Ectodermal cell (in vitro differentiated cells): Measurements from ENCODE around the gene PDE6B.
"Not testable (repeated sequence)": the region's sequence is repeated elsewhere in the genome, so short reads cannot be mapped to it uniquely, and the experiment has no call there.

Source experiments
- H3K27ac ChIP-seq: 2 replicates; pipeline ENCODE4 v1.7.0; 2013; ENCODE audit warnings: mild to moderate bottlenecking, low read depth, low read length; ENCODE audit not compliant: insufficient read depth, poor library complexity, severe bottlenecking
- H3K27me3 ChIP-seq: 2 replicates; pipeline ENCODE4 v1.7.0; 2013; ENCODE audit warnings: mild to moderate bottlenecking, low read length; ENCODE audit not compliant: insufficient read depth, control insufficient read depth, poor library complexity, severe bottlenecking
- H3K36me3 ChIP-seq: one replicate; pipeline ENCODE4 v1.7.0; 2013; ENCODE audit warnings: low read length; ENCODE audit not compliant: control insufficient read depth, insufficient read depth
- H3K4me1 ChIP-seq: one replicate; pipeline ENCODE4 v1.7.0; 2013; ENCODE audit warnings: low read length; ENCODE audit not compliant: control insufficient read depth, insufficient read depth
- H3K4me3 ChIP-seq: 2 replicates; pipeline ENCODE4 v1.7.0; 2013; ENCODE audit warnings: low read depth, low read length, control low read depth; ENCODE audit not compliant: insufficient read depth
- H3K9me3 ChIP-seq: 2 replicates; pipeline ENCODE4 v1.7.0; 2013; ENCODE audit warnings: mild to moderate bottlenecking, low read length, moderate library complexity; ENCODE audit not compliant: control insufficient read depth
- WGBS, 2 experiments: methylation state at CpG; one replicate each; pipeline ENCODE4 v1.1.7; 2013; ENCODE audit warnings: missing lambda C conversion rate in 2 of 2; 5-methylcytosine and 5-hydroxymethylcytosine counted together

Gene PDE6B

DNA sequence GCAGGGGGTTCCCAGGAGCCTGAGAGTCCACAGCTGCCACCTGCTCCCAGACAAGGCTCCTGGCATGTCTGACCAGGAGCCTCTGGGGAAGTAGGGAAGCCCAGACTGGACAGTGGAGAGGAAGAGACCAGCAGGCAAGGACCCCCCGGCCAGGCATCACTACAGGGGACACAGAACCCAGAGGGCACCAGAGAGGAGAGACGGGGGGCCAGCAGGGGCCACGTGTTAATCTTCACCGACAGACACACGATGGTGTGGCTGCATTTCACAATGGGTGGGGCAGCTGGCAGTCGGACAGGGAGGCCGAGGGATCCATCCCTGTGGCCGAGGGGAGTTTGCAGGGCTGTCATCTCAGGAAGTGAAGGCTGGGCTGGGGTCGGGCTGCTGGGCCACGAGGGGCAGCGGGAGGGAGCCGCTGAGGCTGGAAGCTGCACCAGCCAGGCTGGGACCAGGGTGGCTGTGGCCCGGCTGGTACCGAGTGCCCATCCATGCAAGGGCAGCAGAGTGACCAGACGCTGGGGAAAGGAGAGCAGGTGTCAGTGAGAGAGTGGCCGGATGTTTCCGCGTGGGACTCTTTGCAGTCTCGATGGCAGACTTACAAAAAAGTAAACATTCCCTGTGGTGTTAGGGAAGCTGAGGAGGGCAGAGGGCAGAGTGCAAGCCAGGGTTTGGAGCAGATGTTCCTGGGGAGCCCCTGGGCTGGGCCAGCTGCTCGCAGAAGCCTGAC lies 4.7 kb downstream of the PDE6B start:
- Histone ChIP-seq H3K9me3 (no peaks in the 10 kb centered on the region), H3K27ac (no peak overlapping the region)
- WGBS, 2 experiments, result 80 to 82% methylated on average over 20 of the region's 20 CpGs

DNA sequence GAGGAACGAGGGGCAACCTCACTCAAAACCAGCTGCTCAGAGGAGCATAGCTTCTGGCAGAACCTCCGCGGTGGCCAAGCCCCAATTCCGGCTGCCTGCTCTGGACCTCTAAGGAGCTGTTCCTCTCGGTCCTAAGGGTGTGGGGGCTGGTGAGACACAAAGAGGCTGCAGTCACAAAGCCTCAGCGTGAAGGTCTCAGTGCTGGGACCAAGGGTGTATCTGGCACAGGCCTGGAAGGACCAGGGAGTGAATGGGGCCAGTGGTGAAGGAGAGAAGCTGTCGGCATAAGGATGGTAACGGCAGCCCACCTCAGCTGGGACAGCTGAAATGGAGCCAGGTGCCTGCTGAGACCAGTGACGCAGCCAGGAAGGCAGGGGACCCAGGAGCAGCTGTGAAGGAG lies 5.3 kb downstream of the PDE6B start:
- H3K36me3 ChIP-seq, result no peaks in the 10 kb centered on the region
- peaks cover 9% of the 10 kb centered on the region for H3K4me1 ChIP-seq
- H3K4me3 ChIP-seq, result no peak overlapping the region
- 89 to 90% methylated on average over 9 of the region's 9 CpGs for WGBS, 2 experiments
- H3K27ac ChIP-seq, result no peak overlapping the region
- H3K9me3 ChIP-seq, result no peaks in the 10 kb centered on the region
- no peaks in the 10 kb centered on the region for H3K27me3 ChIP-seq

More for the DNA sequence above, 4.7 kb downstream of the PDE6B start:
- H3K4me3 ChIP-seq, result no peak overlapping the region
- no peaks in the 10 kb centered on the region for H3K27me3 ChIP-seq
- no peaks in the 10 kb centered on the region for H3K36me3 ChIP-seq
- H3K4me1 ChIP-seq, result peaks cover 13% of the 10 kb centered on the region

DNA sequence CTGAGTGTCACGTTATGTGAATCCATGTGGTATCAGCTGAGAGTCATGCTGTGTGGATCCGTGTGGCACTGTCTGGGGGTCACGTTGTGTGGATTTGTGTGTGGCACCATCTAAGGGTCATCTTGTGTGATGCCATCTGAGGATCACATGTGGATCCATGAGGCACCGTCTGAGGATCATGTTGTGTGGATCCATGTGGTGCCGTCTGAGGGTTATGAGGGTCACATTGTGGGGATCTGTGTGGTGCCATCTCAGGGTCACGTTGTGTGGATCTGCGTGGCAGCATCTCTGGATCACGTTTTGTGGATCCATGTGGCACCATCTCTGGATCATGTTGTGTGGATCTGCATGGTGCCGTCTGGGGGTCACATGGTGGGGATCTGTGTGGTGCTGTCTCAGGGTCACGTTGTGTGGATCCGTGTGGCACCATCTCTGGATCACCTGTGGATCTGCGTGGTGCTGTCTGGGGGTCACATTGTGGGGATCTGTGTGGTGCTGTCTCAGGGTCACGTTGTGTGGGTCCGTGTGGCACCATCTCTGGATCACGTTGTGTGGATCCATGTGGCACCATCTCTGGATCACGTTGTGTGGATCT lies 6.9 kb downstream of the PDE6B start:
- H3K27me3 ChIP-seq, result no peaks in the 10 kb centered on the region
- H3K27ac ChIP-seq, result no peak overlapping the region
- no peaks in the 10 kb centered on the region for H3K36me3 ChIP-seq
- WGBS, 2 experiments, result 92 to 93% methylated on average over 16 of the region's 16 CpGs
- no peaks in the 10 kb centered on the region for H3K9me3 ChIP-seq
- H3K4me3 ChIP-seq, result no peak overlapping the region
- peaks cover 9% of the 10 kb centered on the region for H3K4me1 ChIP-seq

DNA sequence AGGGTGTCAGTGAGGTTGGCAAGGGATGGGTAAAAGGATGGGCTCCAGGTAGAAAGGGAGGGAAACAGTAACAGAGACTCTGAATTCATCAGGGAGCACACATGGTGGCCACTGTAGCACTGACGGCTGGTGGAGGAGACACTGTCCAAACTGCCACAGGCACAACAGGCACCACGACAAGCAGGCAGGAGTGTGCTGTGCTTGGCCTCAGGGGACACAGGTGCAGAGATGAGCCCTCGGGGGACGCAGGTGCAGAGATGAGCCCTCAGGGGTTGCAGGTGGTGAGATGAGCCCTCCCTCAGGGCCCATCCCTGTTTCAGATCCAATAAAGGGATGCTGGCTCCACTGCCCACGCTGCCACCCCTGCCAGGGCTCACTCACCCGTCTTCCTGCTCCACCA lies 7.6 kb downstream of the PDE6B start:
- WGBS, 2 experiments, result 93% methylated on average over 6 of the region's 6 CpGs
- Histone ChIP-seq H3K4me1 (peaks cover 9% of the 10 kb centered on the region), H3K9me3 (no peaks in the 10 kb centered on the region), H3K27ac (no peak overlapping the region), H3K4me3 (no peak overlapping the region), H3K36me3 (no peaks in the 10 kb centered on the region), H3K27me3 (no peaks in the 10 kb centered on the region)

DNA sequence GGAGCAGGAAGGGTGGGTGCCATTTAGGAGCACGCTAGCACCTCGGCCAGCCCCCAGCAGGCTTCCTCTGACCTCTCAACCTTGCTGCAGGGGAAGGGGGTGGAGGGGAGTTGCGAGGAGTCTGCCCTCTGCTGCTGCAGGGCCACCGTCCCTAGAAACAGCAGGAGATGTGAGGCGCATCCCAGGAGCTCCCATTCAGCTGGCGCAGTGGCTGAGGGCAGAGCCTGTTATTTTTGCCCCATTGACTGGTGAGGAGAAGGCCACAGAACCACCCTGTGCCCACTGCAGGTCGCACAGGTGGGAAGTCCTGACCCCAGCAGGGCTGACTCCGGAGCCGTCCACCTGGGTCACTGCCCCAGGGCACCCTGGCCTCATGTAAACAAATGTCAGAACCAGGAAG lies 8.0 kb downstream of the PDE6B start:
- Histone ChIP-seq H3K4me3 (no peak overlapping the region), H3K36me3 (no peaks in the 10 kb centered on the region), H3K27me3 (no peaks in the 10 kb centered on the region), H3K9me3 (no peaks in the 10 kb centered on the region), H3K4me1 (peaks cover 9% of the 10 kb centered on the region), H3K27ac (no peak overlapping the region)
- 77 to 80% methylated on average over 9 of the region's 9 CpGs for WGBS, 2 experiments

DNA sequence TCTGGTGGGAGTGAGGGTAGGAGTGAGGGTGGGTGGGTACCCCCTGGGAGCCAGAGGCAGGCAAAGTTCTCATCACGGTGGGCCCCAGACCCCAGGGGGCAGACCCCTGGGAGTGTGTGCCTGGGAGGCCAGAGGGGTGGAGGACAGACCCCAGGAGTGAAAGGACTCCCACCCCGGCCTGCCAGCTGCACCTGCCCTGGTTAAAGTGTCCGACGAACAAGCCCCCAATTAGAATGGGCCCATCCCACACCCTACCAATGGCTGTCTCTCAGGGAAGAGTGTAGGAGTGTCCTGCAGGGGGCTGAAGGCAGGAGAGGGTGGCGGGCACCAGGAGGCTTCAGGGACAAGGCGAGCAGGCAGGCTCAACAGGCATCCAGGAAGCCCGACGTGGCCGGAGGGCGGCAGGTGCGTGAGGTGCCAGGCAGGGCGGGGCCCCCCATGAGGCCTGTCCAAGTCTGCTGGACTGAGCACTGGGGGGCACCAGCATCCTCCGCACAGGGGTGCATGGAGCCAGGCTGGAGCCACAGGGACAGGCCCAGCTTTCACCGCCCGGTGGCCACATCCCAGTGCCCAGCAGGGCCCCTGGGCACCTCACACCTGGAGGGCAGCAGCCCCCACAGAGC lies 8.7 kb downstream of the PDE6B start:
- 88 to 90% methylated on average over 15 of the region's 15 CpGs for WGBS, 2 experiments
- H3K27me3 ChIP-seq, result no peaks in the 10 kb centered on the region

DNA sequence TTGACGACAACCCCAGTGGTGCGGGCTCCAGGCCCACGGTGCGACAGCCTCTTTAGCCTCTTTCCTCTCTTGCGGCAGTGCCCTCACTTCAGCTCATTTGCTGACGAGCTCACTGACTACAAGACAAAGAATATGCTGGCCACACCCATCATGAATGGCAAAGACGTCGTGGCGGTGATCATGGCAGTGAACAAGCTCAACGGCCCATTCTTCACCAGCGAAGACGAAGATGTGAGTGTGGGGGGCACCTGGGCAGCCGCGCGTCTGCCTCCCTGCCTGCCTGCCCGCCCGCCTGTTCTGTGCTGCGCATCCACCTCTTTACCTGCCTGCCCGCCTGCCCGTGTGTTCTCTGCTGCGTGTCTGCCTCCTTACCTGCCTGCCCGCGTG lies 9.2 kb downstream of the PDE6B start:
- H3K27me3 ChIP-seq, result no peaks in the 10 kb centered on the region
- no peaks in the 10 kb centered on the region for H3K9me3 ChIP-seq
- H3K4me3 ChIP-seq, result no peak overlapping the region
- H3K27ac ChIP-seq, result no peak overlapping the region
- peaks cover 9% of the 10 kb centered on the region for H3K4me1 ChIP-seq
- no peaks in the 10 kb centered on the region for H3K36me3 ChIP-seq
- 86 to 89% methylated on average over 23 of the region's 23 CpGs for WGBS, 2 experiments

More for the DNA sequence above, 8.7 kb downstream of the PDE6B start:
- Histone ChIP-seq H3K4me3 (no peak overlapping the region), H3K27ac (no peak overlapping the region), H3K9me3 (no peaks in the 10 kb centered on the region), H3K36me3 (no peaks in the 10 kb centered on the region), H3K4me1 (peaks cover 9% of the 10 kb centered on the region)

DNA sequence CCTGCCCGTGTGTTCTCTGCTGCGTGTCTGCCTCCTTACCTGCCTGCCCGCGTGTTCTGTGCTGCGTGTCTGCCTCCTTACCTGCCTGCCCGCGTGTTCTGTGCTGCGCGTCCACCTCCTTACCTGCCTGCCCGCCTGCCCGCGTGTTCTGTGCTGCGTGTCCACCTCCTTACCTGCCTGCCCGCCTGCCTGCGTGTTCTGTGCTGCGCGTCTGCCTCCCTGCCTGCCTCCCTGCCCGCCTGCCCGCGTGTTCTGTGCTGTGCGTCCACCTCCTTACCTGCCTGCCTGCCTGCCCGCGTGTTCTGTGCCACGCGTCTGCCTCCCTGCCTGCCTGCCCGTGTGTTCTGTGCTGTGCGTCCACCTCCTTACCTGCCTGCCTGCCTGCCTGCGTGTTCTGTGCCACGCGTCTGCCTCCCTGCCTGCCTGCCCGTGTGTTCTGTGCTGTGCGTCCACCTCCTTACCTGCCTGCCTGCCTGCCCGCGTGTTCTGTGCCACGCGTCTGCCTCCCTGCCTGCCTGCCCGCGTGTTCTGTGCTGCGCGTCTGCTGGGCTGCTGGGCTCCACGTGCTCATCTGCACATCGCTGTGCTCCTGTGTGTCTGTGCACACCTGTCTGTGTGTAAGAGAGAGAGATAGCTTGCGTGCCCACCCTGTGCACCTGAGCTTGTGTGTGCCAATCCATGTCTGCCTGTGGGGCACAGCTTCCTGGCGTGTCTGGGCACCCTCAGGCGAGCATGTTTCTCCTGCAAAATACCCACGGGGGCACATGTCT lies 9.9 kb downstream of the PDE6B start:
- not testable (repeated sequence) for H3K27me3 ChIP-seq, H3K4me3 ChIP-seq, H3K9me3 ChIP-seq, H3K4me1 ChIP-seq, H3K27ac ChIP-seq, H3K36me3 ChIP-seq
- WGBS, 2 experiments, result 93% methylated on average over 46 of the region's 46 CpGs

GRCh38 chr4:635851-636627 lies 10.7 kb downstream of the PDE6B start:
- H3K27me3 ChIP-seq, result no peaks in the 10 kb centered on the region
- no peaks in the 10 kb centered on the region for H3K9me3 ChIP-seq
- WGBS, 2 experiments, result 92 to 93% methylated on average over 22 of the region's 22 CpGs
- H3K4me3 ChIP-seq, result no peak overlapping the region
- no peak overlapping the region for H3K27ac ChIP-seq
- H3K4me1 ChIP-seq, result no peaks in the 10 kb centered on the region
- no peaks in the 10 kb centered on the region for H3K36me3 ChIP-seq
